ENCODE measurements around the gene CBFB. TPM values are rescaled to one million over a fixed set of nuclear protein-coding genes. Genes with fewer than 3 reads are reported as not detected.
"Not testable (repeated sequence)": the region's sequence is repeated elsewhere in the genome, so short reads cannot be mapped to it uniquely, and the experiment has no call there.

Gene CBFB
- total RNA-seq, 1 donor from 2014 or later = 46.9 TPM

DNA sequence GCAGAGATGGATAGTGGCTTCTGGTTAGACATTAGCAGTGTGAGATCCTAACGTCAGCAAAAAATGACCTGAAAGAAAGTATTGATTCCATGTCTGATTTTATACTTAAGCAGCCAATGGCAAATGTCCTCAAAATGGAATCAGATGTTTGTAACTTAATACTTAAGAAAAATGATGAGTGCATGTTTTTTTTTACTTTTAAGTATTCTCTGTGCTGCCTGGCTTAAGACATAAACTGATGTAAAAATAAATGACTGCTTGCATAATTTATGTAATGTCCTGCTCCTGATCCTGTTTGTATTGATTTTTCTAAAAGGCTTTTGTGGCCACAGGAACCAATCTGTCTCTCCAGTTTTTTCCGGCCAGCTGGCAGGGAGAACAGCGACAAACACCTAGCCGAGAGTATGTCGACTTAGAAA lies 7.4 kb downstream of the CBFB start:
- DNase-seq = no peak

DNA sequence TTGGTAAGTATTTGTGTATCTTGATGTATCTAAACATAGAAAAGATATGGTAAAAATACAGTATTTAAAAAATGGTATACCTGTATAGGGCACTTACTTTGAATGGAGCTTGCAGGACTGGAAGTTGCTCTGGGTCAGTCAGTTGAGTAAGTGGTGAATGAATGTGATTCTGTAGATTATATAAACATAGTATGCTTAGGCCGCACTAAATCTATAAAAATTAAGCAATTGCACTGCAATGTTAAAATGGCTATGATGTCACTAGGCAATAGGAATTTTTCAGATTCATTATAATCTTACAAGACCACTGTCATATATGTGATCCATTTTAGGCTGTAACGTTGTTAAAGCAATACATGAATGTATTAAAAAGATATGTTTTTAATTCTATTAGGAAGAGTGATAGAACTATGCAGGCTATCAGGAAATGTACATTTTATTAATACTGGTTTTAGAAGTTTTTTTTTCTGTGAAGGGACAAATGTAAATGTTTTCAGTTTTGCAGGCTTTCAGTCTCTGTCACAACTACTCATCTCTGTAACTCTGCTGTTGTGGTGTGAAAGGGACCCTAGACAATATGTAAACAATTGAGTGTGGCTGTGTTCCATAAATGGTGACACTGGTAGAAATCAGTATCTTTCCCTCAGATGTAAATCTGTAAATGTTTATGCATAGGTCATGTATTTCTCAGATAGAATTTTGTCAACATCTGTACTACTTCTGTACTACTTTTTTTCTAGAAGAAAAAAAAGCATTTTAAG lies 10.5 kb downstream of the CBFB start:
- TF ChIP-seq, protein P1, sequence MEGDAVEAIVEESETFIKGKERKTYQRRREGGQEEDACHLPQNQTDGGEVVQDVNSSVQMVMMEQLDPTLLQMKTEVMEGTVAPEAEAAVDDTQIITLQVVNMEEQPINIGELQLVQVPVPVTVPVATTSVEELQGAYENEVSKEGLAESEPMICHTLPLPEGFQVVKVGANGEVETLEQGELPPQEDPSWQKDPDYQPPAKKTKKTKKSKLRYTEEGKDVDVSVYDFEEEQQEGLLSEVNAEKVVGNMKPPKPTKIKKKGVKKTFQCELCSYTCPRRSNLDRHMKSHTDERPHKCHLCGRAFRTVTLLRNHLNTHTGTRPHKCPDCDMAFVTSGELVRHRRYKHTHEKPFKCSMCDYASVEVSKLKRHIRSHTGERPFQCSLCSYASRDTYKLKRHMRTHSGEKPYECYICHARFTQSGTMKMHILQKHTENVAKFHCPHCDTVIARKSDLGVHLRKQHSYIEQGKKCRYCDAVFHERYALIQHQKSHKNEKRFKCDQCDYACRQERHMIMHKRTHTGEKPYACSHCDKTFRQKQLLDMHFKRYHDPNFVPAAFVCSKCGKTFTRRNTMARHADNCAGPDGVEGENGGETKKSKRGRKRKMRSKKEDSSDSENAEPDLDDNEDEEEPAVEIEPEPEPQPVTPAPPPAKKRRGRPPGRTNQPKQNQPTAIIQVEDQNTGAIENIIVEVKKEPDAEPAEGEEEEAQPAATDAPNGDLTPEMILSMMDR (IDR thresholded peaks at IDR 0.05) = no peak
- no peak overlapping the region for H3K4me3 ChIP-seq
- intact Hi-C loops (cut with DNase I) = no loop called here
- no peaks in the 10 kb centered on the region for H3K9me3 ChIP-seq
- DNase-seq = no peak
- ATAC-seq = no peak
- H3K36me3 ChIP-seq = peaks cover 57% of the 10 kb centered on the region
- peaks cover 25% of the 10 kb centered on the region for H3K4me1 ChIP-seq
- no peaks in the 10 kb centered on the region for H3K27me3 ChIP-seq (ENCODE audit: low read depth)
- no peak overlapping the region for H3K27ac ChIP-seq

More for the DNA sequence above, 7.4 kb downstream of the CBFB start:
- ATAC-seq = no peak
- H3K36me3 ChIP-seq = peaks cover 60% of the 10 kb centered on the region
- no peak overlapping the region for H3K4me3 ChIP-seq
- no peaks in the 10 kb centered on the region for H3K9me3 ChIP-seq
- TF ChIP-seq, protein P1 (IDR thresholded peaks at IDR 0.05) = no peak
- intact Hi-C loops (cut with DNase I) = no loop called here
- no peaks in the 10 kb centered on the region for H3K27me3 ChIP-seq (ENCODE audit: low read depth)
- H3K27ac ChIP-seq = no peak overlapping the region
- H3K4me1 ChIP-seq = peaks cover 44% of the 10 kb centered on the region

DNA sequence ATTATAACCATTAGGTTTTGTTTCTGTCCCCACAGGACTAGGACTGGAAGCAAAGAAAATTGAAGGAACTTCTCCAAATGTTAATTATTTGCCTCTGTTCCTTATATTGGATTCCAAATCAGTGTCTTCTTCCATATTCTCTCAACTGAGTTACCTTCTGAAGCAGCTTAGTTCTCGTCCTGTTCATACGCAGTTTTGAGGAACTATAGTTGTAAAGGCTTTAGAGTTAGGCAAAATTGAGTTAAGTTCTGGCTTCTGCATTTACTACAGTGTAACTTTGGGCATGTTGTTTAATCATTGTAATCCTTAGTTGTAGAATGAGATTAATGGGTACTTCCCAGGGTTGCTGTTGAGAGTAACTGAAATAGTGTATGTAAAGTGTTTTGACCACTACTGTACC lies 11.2 kb downstream of the CBFB start:
- ATAC-seq = no peak
- H3K9me3 ChIP-seq = no peaks in the 10 kb centered on the region
- no peak overlapping the region for H3K27ac ChIP-seq
- peaks cover 51% of the 10 kb centered on the region for H3K36me3 ChIP-seq
- no peak overlapping the region for H3K4me3 ChIP-seq
- intact Hi-C loops (cut with DNase I) = no loop called here
- TF ChIP-seq, protein P1 (IDR thresholded peaks at IDR 0.05) = no peak
- no peaks in the 10 kb centered on the region for H3K27me3 ChIP-seq (ENCODE audit: low read depth)
- DNase-seq = no peak
- H3K4me1 ChIP-seq = peaks cover 18% of the 10 kb centered on the region

DNA sequence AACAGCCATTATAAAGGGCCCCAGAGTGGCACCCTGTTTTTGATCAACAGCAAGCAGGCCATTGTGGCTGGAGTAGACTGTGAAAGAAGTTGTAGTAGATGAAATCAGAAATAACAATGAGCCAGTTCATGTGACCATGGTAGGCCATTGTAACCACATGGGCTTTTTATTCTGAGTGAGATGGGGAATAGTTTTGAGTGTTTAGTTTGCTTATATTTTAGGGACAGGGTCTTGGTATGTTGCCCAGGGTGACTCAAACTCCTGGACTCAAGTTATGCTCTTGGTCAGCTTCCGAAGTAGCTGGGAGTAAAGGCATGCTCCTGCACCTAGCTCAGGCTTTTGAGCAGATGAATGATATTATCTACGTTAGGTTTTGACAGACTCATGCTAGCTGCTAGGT lies 12.0 kb downstream of the CBFB start:
- Histone ChIP-seq H3K4me1 (peaks cover 12% of the 10 kb centered on the region), H3K27ac (no peak overlapping the region), H3K36me3 (peaks cover 53% of the 10 kb centered on the region), H3K9me3 (no peaks in the 10 kb centered on the region), H3K27me3 (ENCODE audit: low read depth) (no peaks in the 10 kb centered on the region), H3K4me3 (no peak overlapping the region)
- intact Hi-C loops (cut with DNase I) = no loop called here
- TF ChIP-seq, protein P1 (IDR thresholded peaks at IDR 0.05) = no peak
- DNase-seq (no peak), ATAC-seq (no peak)

DNA sequence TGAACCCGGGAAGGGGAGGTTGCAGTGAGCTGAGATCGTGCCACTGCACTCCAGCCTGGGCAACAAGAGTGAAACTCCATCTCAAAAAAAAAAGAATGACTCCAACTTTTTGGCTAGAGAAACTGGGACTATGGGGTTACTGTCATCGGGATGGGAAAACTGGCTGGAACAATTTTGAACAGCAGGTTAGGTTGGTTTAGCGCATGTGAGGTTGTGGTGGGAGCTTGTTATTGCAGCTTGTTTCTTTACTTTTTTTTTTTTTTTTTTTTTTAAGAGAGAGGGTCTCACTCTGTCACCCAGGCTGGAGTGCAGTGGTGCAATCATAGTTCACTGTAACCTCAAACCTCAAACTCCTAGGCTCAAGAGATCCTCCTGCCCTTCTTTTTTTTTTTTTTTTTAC lies 12.6 kb downstream of the CBFB start:
- DNase-seq; H3K4me3 ChIP-seq; intact Hi-C loops (cut with DNase I); H3K9me3 ChIP-seq; H3K27me3 ChIP-seq (ENCODE audit: low read depth); ATAC-seq; H3K27ac ChIP-seq; H3K4me1 ChIP-seq: not testable (repeated sequence)
- H3K36me3 ChIP-seq = peaks cover 57% of the 10 kb centered on the region

DNA sequence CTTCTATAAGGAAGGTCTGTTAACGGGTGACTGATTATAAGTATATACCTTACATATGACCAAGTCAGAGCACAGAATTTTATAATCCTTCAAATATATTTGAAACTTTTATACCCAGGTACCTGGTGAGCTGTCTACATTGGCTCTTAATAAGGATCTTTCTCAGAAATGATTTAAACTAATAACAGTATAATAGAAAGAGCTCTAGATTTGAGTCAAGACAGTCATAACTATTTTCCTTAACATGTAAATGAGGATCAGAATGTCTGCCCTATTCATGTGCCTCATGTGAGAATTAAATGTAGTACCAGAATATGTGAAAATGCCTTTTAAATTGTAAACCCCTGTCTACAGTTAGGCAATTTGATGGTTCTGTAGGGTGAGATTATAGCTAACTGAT lies 14.5 kb downstream of the CBFB start:
- no peak overlapping the region for H3K27ac ChIP-seq
- TF ChIP-seq, protein P1 (IDR thresholded peaks at IDR 0.05) = no peak
- peaks cover 42% of the 10 kb centered on the region for H3K36me3 ChIP-seq
- no peaks in the 10 kb centered on the region for H3K27me3 ChIP-seq (ENCODE audit: low read depth)
- peaks cover 6% of the 10 kb centered on the region for H3K4me1 ChIP-seq
- ATAC-seq (no peak), DNase-seq (no peak)
- no peak overlapping the region for H3K4me3 ChIP-seq
- intact Hi-C loops (cut with DNase I) = no loop called here
- no peaks in the 10 kb centered on the region for H3K9me3 ChIP-seq
